Measurements from ENCODE around the gene NKTR. TPM values are rescaled to one million over a fixed set of nuclear protein-coding genes. Genes with fewer than 3 reads are reported as not detected.

The NKTR gene
- total RNA-seq, 2 experiments from 2014 or later = 90.2 to 154 TPM

- no peaks in the 10 kb centered on the region for H3K36me3 ChIP-seq (ENCODE audit: insufficient read depth, low read length)
- H2AFZ ChIP-seq (ENCODE audit: low read length) = no peak overlapping the region
- H3K4me2 ChIP-seq (ENCODE audit: low read length) = no peak overlapping the region
- H3K4me1 ChIP-seq (ENCODE audit: insufficient read depth, low read length, poor library complexity, severe bottlenecking) = no peaks in the 10 kb centered on the region
- no peak overlapping the region for H3K27ac ChIP-seq (ENCODE audit: low read depth, low read length, poor library complexity, severe bottlenecking)
- H3K4me3 ChIP-seq (ENCODE audit: low read depth, low read length, poor library complexity, severe bottlenecking) = no peak overlapping the region
- no peaks in the 10 kb centered on the region for H4K20me1 ChIP-seq (ENCODE audit: insufficient read depth, low read length)
- CTCF ChIA-PET (ENCODE audit: unreplicated experiment) = no interaction called here
- POLR2A ChIA-PET = interaction anchor here (0.7 to 0.8 kb wide), 2 partner anchors 82 to 112 kb away, joined by 3 read pairs; no protein-coding TSS in a partner anchor
- no peaks in the 10 kb centered on the region for H3K9me3 ChIP-seq (ENCODE audit: low read length)
- H3K79me2 ChIP-seq (ENCODE audit: insufficient read depth, low read depth, low read length) = no peaks in the 10 kb centered on the region
- DNase-seq (ENCODE audit: low spot score) = no peak
- BruUV-seq (replicated peaks) = no TSS peak
- H3K9me2 ChIP-seq (ENCODE audit: insufficient read depth, low read length) = no peaks in the 10 kb centered on the region
- intact Hi-C loops (cut with micrococcal nuclease; ENCODE audit: unreplicated experiment) = no loop called here
- TF ChIP-seq, protein P1, sequence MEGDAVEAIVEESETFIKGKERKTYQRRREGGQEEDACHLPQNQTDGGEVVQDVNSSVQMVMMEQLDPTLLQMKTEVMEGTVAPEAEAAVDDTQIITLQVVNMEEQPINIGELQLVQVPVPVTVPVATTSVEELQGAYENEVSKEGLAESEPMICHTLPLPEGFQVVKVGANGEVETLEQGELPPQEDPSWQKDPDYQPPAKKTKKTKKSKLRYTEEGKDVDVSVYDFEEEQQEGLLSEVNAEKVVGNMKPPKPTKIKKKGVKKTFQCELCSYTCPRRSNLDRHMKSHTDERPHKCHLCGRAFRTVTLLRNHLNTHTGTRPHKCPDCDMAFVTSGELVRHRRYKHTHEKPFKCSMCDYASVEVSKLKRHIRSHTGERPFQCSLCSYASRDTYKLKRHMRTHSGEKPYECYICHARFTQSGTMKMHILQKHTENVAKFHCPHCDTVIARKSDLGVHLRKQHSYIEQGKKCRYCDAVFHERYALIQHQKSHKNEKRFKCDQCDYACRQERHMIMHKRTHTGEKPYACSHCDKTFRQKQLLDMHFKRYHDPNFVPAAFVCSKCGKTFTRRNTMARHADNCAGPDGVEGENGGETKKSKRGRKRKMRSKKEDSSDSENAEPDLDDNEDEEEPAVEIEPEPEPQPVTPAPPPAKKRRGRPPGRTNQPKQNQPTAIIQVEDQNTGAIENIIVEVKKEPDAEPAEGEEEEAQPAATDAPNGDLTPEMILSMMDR (conservative IDR thresholded peaks at IDR 0.05; ENCODE audit: low read length) = no peak
- no peak for TF ChIP-seq EZH2phosphoT487 (IDR thresholded peaks at IDR 0.05; ENCODE audit: borderline replicate concordance, low read depth, low read length)
Measured at GRCh38 chr3:42662813-42663535, 62.5 kb downstream of the NKTR start.

DNA sequence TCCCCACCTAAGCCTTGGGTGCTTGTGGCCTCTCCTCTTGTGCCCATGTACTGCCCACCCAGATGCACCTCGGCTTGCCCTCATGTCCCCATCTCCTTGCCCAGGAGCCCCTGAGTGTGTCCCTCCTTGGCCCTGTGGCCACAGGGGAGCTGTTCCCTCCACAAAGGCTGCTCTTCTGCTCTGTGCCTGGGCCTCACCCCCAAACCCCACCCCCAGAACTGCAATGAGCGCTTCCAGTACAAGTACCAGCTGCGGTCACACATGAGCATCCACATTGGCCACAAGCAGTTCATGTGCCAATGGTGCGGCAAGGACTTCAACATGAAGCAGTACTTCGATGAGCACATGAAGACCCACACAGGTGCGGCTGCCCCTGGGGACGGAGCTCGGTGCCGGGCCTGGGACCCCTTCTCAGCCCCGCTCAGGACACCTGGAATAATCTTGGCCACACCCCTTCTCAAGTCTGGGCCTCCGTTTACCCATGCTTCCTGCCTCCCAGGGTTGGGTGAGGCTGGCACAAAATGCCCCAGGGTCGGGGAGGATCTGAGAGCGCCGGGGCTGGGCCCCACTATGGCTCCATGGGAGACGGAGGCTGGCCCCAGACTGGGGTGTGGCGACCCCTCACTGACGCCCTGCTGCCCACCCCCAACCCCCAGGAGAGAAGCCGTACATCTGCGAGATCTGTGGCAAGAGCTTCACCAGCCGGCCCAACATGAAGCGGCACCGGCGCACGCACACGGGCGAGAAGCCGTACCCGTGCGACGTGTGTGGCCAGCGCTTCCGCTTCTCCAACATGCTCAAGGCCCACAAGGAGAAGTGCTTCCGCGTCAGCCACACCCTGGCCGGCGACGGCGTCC lies 63.3 kb downstream of the NKTR start:
- Histone ChIP-seq H4K20me1 (ENCODE audit: insufficient read depth, low read length) (no peaks in the 10 kb centered on the region), H2AFZ (ENCODE audit: low read length) (no peak overlapping the region), H3K9me2 (ENCODE audit: insufficient read depth, low read length) (no peaks in the 10 kb centered on the region), H3K4me3 (ENCODE audit: low read depth, low read length, poor library complexity, severe bottlenecking) (no peak overlapping the region), H3K79me2 (ENCODE audit: insufficient read depth, low read depth, low read length) (no peaks in the 10 kb centered on the region), H3K4me2 (ENCODE audit: low read length) (0 out of 2 replicates have a peak overlapping the region, but pooled peaks have one; percentile 8), H3K4me1 (ENCODE audit: insufficient read depth, low read length, poor library complexity, severe bottlenecking) (no peaks in the 10 kb centered on the region), H3K9me3 (ENCODE audit: low read length) (no peaks in the 10 kb centered on the region), H3K27ac (ENCODE audit: low read depth, low read length, poor library complexity, severe bottlenecking) (no peak overlapping the region), H3K36me3 (ENCODE audit: insufficient read depth, low read length) (no peaks in the 10 kb centered on the region)
- BruUV-seq (replicated peaks) = no TSS peak
- intact Hi-C loops (cut with micrococcal nuclease; ENCODE audit: unreplicated experiment) = no loop called here
- ChIA-PET POLR2A (interaction anchor here (0.7 to 0.8 kb wide), 2 partner anchors 83 to 111 kb away, joined by 3 read pairs; no protein-coding TSS in a partner anchor), CTCF (ENCODE audit: unreplicated experiment) (no interaction called here)
- no peak for TF ChIP-seq EZH2phosphoT487 (IDR thresholded peaks at IDR 0.05; ENCODE audit: borderline replicate concordance, low read depth, low read length)
- TF ChIP-seq, protein P1 (conservative IDR thresholded peaks at IDR 0.05; ENCODE audit: low read length) = no peak
- peak; percentile 62 for DNase-seq (ENCODE audit: low spot score)
